K562 (cell line): ENCODE data around the gene GLDN. TPM values are rescaled to one million over a fixed set of nuclear protein-coding genes. Genes with fewer than 3 reads are reported as not detected.

Source experiments
- ATAC-seq: fragments of 200-7000 bp; cut with Tn5 transposase; 3 replicates; pipeline ENCODE4 v1.9.1; 2020; ENCODE audit warnings: moderate library complexity
- BruUV-seq: library from RNA; stranded (reverse); fragments of 400-500 nt; replicated peaks from 2 replicates; lab custom pipeline; 2021; lab: Mats Ljungman, UMichigan
- CTCF ChIA-PET: fragments of 300-600 bp; formaldehyde crosslinking; extraction: SDS; loops from one replicate; lab custom pipeline; 2021; ENCODE audit warnings: low intra/inter-chr PET ratio; lab: Yijun Ruan, JAX
- POLR2A ChIA-PET: fragments of 300-600, 350-650 bp; sonication (Branson Sonifier 250); formaldehyde crosslinking; extraction: SDS; loops from one replicate; lab custom pipeline; 2021; ENCODE audit warnings: antibody characterized with exemption, inconsistent platforms; lab: Yijun Ruan, JAX
- DNase-seq, 4 experiments: peaks; one replicate each; pipeline versions ENCODE4 v3.0.0 to v3.0.0-alpha.2; 2011 to 2018; ENCODE audit warnings: low spot score in 3 of 4, mixed read lengths in 3 of 4; ENCODE audit errors: extremely low read depth in 1 of 4
- FAIRE-seq: peaks from 2 replicates; lab custom pipeline; 2011; peaks lifted over from hg19 to GRCh38; lab: Jason Lieb, UNC
- H2AFZ ChIP-seq: 2 replicates; pipeline ENCODE4 v1.6.0; 2011; ENCODE audit warnings: low read depth, low read length, control low read depth, inconsistent platforms
- H3K27ac ChIP-seq: fragments of 200-600 bp; 3 replicates; pipeline ENCODE4 v1.8.0; 2011; ENCODE audit warnings: low read depth, mild to moderate bottlenecking, control low read depth, inconsistent platforms, low read length, moderate library complexity, mixed read lengths; ENCODE audit errors: extremely low read depth
- H3K27me3 ChIP-seq, 2 experiments: fragments of 300-600 bp in 1 of 2; 2 replicates in 1 of 2; 3 replicates in 1 of 2; pipeline versions ENCODE4 v1.6.0 to v1.8.0; 2011; ENCODE audit warnings: inconsistent platforms in 2 of 2, low read length in 2 of 2, mild to moderate bottlenecking in 1 of 2, mixed read lengths in 1 of 2, moderate library complexity in 1 of 2; ENCODE audit not compliant: control insufficient read depth in 2 of 2, insufficient read depth in 2 of 2
- H3K36me3 ChIP-seq: fragments of 300-600 bp; 3 replicates; pipeline ENCODE4 v1.8.0; 2011; ENCODE audit warnings: mild to moderate bottlenecking, low read length, inconsistent platforms; ENCODE audit not compliant: control insufficient read depth, insufficient read depth
- H3K4me1 ChIP-seq, 2 experiments: fragments of 200-600 bp in 1 of 2; replicated peaks in 1 of 2; 2 replicates in 1 of 2; 3 replicates in 1 of 2; pipeline versions ENCODE4 v1.5.1 to v1.8.0; 2011; ENCODE audit warnings: inconsistent platforms in 2 of 2, low read length in 2 of 2, mild to moderate bottlenecking in 1 of 2, mixed read lengths in 1 of 2, moderate library complexity in 1 of 2; ENCODE audit not compliant: control insufficient read depth in 2 of 2, insufficient read depth in 2 of 2
- H3K4me2 ChIP-seq: 2 replicates; pipeline ENCODE4 v1.6.1; 2011; ENCODE audit warnings: low read length, control low read depth, inconsistent platforms, mixed read lengths; ENCODE audit not compliant: insufficient read depth
- H3K4me3 ChIP-seq: fragments of 200-600 bp; sonication (generic), shearing (Covaris generic); 2 replicates; pipeline ENCODE4 v1.5.1; 2016; ENCODE audit warnings: control low read depth, inconsistent platforms
- H3K79me2 ChIP-seq: fragments of 200-600 bp; 3 replicates; pipeline ENCODE4 v1.8.0; 2011; ENCODE audit warnings: low read length, inconsistent platforms; ENCODE audit not compliant: control insufficient read depth, insufficient read depth
- H3K9ac ChIP-seq, 2 experiments: 2 replicates each; pipeline versions ENCODE4 v1.6.0 to v1.6.1; 2011; ENCODE audit warnings: low read depth in 2 of 2, low read length in 2 of 2, control low read depth in 1 of 2, inconsistent platforms in 1 of 2, mild to moderate bottlenecking in 1 of 2, mixed read lengths in 1 of 2; ENCODE audit not compliant: insufficient read depth in 1 of 2
- H3K9me1 ChIP-seq: one replicate; pipeline ENCODE4 v1.6.0; 2011; ENCODE audit warnings: inconsistent platforms, mild to moderate bottlenecking, low read length, moderate library complexity; ENCODE audit not compliant: control insufficient read depth, insufficient read depth
- H3K9me3 ChIP-seq: replicated peaks from 2 replicates; pipeline ENCODE4 v1.5.1; 2011; ENCODE audit warnings: low read depth, low read length, inconsistent platforms; ENCODE audit not compliant: control insufficient read depth, insufficient read depth
- H4K20me1 ChIP-seq: replicated peaks from 2 replicates; pipeline ENCODE4 v1.6.1; 2011; ENCODE audit warnings: low read length, inconsistent platforms, mixed read lengths; ENCODE audit not compliant: control insufficient read depth, insufficient read depth
- BACH1 ChIP-seq: fragments of 200-800 bp; sonication (Bioruptor generic); IDR thresholded peaks from 2 replicates; pipeline ENCODE4 v1.6.1; 2016; ENCODE audit warnings: missing genetic modification characterization, missing compliant biosample characterization
- ELF2 ChIP-seq: fragments of 250-450 bp; sonication (Bioruptor Pico); IDR thresholded peaks from 2 replicates; pipeline ENCODE4 v1.5.0; 2021; ENCODE audit warnings: mild to moderate bottlenecking
- FOS ChIP-seq: IDR thresholded peaks from 3 replicates; pipeline ENCODE4 v1.6.1; 2011; ENCODE audit not compliant: insufficient read length; ENCODE audit errors: extremely low read depth
- ILK ChIP-seq: fragments of 450-650 bp; IDR thresholded peaks from 2 replicates; pipeline ENCODE4 v1.6.1; 2016; ENCODE audit warnings: missing genetic modification characterization, low read depth, mild to moderate bottlenecking, missing compliant biosample characterization, moderate library complexity, borderline replicate concordance
- MAFG ChIP-seq: fragments of 450-650 bp; conservative IDR thresholded peaks from 2 replicates; pipeline ENCODE4 v1.6.1; 2016; ENCODE audit warnings: missing genetic modification characterization, missing compliant biosample characterization
- MBD2 ChIP-seq: sonication (generic); IDR thresholded peaks from 2 replicates; pipeline ENCODE4 v1.6.1; 2016; ENCODE audit warnings: low read depth, borderline replicate concordance
- POLR3A ChIP-seq: IDR thresholded peaks from 2 replicates; pipeline ENCODE4 v1.6.1; 2011; ENCODE audit warnings: borderline replicate concordance, mild to moderate bottlenecking, moderate library complexity; ENCODE audit not compliant: insufficient read length, insufficient read depth; ENCODE audit errors: extremely low read depth
- SMC3 ChIP-seq: conservative IDR thresholded peaks from 2 replicates; pipeline ENCODE4 v1.6.1; 2011; ENCODE audit warnings: low read depth, low read length, improper control_type of control experiment; ENCODE audit not compliant: insufficient read depth
- ZNF282 ChIP-seq: sonication (generic); formaldehyde crosslinking; IDR thresholded peaks from 2 replicates; pipeline ENCODE4 v1.8.1; 2023; ENCODE audit warnings: missing genetic modification reagents
- WGBS: fragments of 100-300 bp; shearing (Covaris generic); methylation state at CpG from one replicate; pipeline ENCODE4 v1.1.6; 2016; ENCODE audit warnings: low coverage, mixed read lengths; ENCODE audit not compliant: insufficient coverage; ENCODE audit errors: missing lambda C conversion rate; 5-methylcytosine and 5-hydroxymethylcytosine counted together
- in situ Hi-C: fragments of 300-500 bp; cut with MboI; formaldehyde crosslinking; loops from 4 replicates; pipeline ENCODE4 v1.15.0; 2018; ENCODE audit warnings: inconsistent platforms, mixed read lengths
- intact Hi-C: fragments of 100-400 bp; cut with micrococcal nuclease; formaldehyde crosslinking; loops from 2 replicates; pipeline ENCODE4 v1.14.2; 2022
- polyA plus RNA-seq, 8 experiments: library from polyadenylated mRNA; depleted of rRNA in 4 of 8; stranded (reverse) in 5 of 8; unstranded in 3 of 8; fragments of >200 nt; fragmentation: Nextera tagmentation in 2 of 8; fragmentation: Illumina TruSeq in 1 of 8; extraction: Ambion mirVana in 2 of 8; extraction: Trizol in 1 of 8; gene quantifications; 2 replicates each; pipeline versions ENCODE4 v1.2.1 to v1.2.3, GENCODE V29; 2011 to 2014; ENCODE audit warnings: inconsistent platforms in 1 of 8, missing spikeins in 1 of 8
- total RNA-seq, 7 experiments: library from RNA; depleted of rRNA in 6 of 7; stranded (reverse); fragments of >200 nt in 6 of 7; fragmentation: Illumina TruSeq in 2 of 7; extraction: Trizol in 2 of 7; gene quantifications; 2 replicates each; pipeline versions ENCODE4 v1.2.1 to v1.2.3, GENCODE V29; 2011 to 2021; ENCODE audit warnings: low replicate concordance in 1 of 7
- TF ChIP-seq, protein P1 (sequence below): fragments of 250-450 bp; sonication (Bioruptor Pico); IDR thresholded peaks from 2 replicates; pipeline ENCODE4 v1.5.0; 2021; ENCODE audit warnings: mild to moderate bottlenecking, borderline replicate concordance
- TF ChIP-seq, protein P2 (sequence below): sonication (generic); formaldehyde crosslinking; IDR thresholded peaks from 2 replicates; pipeline ENCODE4 v1.8.0; 2022; ENCODE audit warnings: mild to moderate bottlenecking, missing genetic modification reagents

Gene GLDN
- total and polyA plus RNA-seq, 9 of the 15 experiments (the other 6 are each of a cell fraction or from before 2014, with no cell fraction given) = 0.05 to 0.33 (median 0.18) TPM

- TF ChIP-seq POLR3A = no peak
- TF ChIP-seq ILK (tag) = no peak
- no peak for TF ChIP-seq MBD2
- peak; percentile 53 for TF ChIP-seq MAFG (tag)
Measured at GRCh38 chr15:51386960-51387698, 45.7 kb downstream of the GLDN start (continued).

GRCh38 chr15:51387699-51388041, 46.2 kb downstream of the GLDN start:
- CTCF ChIA-PET = no interaction called here
- BruUV-seq = no TSS peak
- TF ChIP-seq FOS = no peak
- TF ChIP-seq BACH1 (tag) = no peak
- no peak for TF ChIP-seq SMC3
- no peak for TF ChIP-seq ZNF282 (CRISPR knock-in tag)
- TF ChIP-seq ELF2 (CRISPR knock-in tag) = no peak
- TF ChIP-seq, protein P1, sequence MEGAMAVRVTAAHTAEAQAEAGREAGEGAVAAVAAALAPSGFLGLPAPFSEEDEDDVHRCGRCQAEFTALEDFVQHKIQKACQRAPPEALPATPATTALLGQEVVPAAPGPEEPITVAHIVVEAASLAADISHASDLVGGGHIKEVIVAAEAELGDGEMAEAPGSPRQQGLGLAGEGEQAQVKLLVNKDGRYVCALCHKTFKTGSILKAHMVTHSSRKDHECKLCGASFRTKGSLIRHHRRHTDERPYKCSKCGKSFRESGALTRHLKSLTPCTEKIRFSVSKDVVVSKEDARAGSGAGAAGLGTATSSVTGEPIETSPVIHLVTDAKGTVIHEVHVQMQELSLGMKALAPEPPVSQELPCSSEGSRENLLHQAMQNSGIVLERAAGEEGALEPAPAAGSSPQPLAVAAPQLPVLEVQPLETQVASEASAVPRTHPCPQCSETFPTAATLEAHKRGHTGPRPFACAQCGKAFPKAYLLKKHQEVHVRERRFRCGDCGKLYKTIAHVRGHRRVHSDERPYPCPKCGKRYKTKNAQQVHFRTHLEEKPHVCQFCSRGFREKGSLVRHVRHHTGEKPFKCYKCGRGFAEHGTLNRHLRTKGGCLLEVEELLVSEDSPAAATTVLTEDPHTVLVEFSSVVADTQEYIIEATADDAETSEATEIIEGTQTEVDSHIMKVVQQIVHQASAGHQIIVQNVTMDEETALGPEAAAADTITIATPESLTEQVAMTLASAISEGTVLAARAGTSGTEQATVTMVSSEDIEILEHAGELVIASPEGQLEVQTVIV = no peak
- TF ChIP-seq, protein P2, sequence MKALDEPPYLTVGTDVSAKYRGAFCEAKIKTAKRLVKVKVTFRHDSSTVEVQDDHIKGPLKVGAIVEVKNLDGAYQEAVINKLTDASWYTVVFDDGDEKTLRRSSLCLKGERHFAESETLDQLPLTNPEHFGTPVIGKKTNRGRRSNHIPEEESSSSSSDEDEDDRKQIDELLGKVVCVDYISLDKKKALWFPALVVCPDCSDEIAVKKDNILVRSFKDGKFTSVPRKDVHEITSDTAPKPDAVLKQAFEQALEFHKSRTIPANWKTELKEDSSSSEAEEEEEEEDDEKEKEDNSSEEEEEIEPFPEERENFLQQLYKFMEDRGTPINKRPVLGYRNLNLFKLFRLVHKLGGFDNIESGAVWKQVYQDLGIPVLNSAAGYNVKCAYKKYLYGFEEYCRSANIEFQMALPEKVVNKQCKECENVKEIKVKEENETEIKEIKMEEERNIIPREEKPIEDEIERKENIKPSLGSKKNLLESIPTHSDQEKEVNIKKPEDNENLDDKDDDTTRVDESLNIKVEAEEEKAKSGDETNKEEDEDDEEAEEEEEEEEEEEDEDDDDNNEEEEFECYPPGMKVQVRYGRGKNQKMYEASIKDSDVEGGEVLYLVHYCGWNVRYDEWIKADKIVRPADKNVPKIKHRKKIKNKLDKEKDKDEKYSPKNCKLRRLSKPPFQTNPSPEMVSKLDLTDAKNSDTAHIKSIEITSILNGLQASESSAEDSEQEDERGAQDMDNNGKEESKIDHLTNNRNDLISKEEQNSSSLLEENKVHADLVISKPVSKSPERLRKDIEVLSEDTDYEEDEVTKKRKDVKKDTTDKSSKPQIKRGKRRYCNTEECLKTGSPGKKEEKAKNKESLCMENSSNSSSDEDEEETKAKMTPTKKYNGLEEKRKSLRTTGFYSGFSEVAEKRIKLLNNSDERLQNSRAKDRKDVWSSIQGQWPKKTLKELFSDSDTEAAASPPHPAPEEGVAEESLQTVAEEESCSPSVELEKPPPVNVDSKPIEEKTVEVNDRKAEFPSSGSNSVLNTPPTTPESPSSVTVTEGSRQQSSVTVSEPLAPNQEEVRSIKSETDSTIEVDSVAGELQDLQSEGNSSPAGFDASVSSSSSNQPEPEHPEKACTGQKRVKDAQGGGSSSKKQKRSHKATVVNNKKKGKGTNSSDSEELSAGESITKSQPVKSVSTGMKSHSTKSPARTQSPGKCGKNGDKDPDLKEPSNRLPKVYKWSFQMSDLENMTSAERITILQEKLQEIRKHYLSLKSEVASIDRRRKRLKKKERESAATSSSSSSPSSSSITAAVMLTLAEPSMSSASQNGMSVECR (CRISPR knock-in tag) = no peak
- TF ChIP-seq, all 486 proteins: peak for 0
- Histone ChIP-seq H3K4me2 (no peak overlapping the region), H3K9me1 (no peaks in the 10 kb centered on the region), H4K20me1 (no peaks in the 10 kb centered on the region), H3K9ac (no peak overlapping the region), H3K79me2 (no peaks in the 10 kb centered on the region), H3K9me3 (no peaks in the 10 kb centered on the region), H3K36me3 (no peaks in the 10 kb centered on the region), H3K4me1 (no peaks in the 10 kb centered on the region; a peak in 1 of 5 replicates), H3K27me3 (peaks cover 16 to 44% of the 10 kb centered on the region in 2 experiments; a peak in 4 of 5 replicates), H3K4me3 (no peak overlapping the region), H2AFZ (no peak overlapping the region), H3K27ac (no peak overlapping the region)
- 15% methylated on average over 3 of the region's 3 CpGs for WGBS
- intact Hi-C loops (no loop called here), in situ Hi-C loops (loop anchor here (5.0 kb wide), 1 partner anchor 225 kb away; no protein-coding TSS in a partner anchor)
- no peak for FAIRE-seq
- no peak for ATAC-seq
- no peak for DNase-seq
- POLR2A ChIA-PET = interaction anchor here (1.3 kb wide), 1 partner anchor 162 kb away, joined by 6 read pairs; no protein-coding TSS in a partner anchor
